ENCODE results near the gene RFESD.

RFESD gene

GRCh38 chr5:95613514-95613913 lies 33.1 kb upstream of the RFESD start:
- no peaks in the 10 kb centered on the region for H3K36me3 ChIP-seq (ENCODE audit: insufficient read depth, low read length)
- H3K9me3 ChIP-seq (ENCODE audit: low read depth, low read length): peaks cover 3% of the 10 kb centered on the region; the same call in 1 of the 2 replicates
- no peak overlapping the region for H3K9ac ChIP-seq (ENCODE audit: insufficient read length)
- H3K4me3 ChIP-seq: no peak overlapping the region
- H3K27ac ChIP-seq: no peak overlapping the region
- no peak for TF ChIP-seq EZH2 (IDR thresholded peaks at IDR 0.05)
- no peak for TF ChIP-seq POLR2AphosphoS5 (IDR thresholded peaks at IDR 0.05; ENCODE audit: borderline replicate concordance, low read depth, low read length)
- TF ChIP-seq FOXP2 (optimal IDR thresholded peaks at IDR 0.05; ENCODE audit: control extremely low read depth, extremely low read length, insufficient read depth): no peak
- DNase-seq (ENCODE audit: low read depth, low spot score): no peak

GRCh38 chr5:95615164-95615467 lies 31.5 kb upstream of the RFESD start:
- H3K4me3 ChIP-seq: no peak overlapping the region

GRCh38 chr5:95617057-95617456 lies 29.5 kb upstream of the RFESD start:
- Histone ChIP-seq H3K9ac (ENCODE audit: insufficient read length) (no peak overlapping the region), H3K9me3 (ENCODE audit: low read depth, low read length) (peaks cover 3% of the 10 kb centered on the region; the same call in 1 of the 2 replicates), H3K36me3 (ENCODE audit: insufficient read depth, low read length) (no peaks in the 10 kb centered on the region), H3K27ac (no peak overlapping the region), H3K4me3 (no peak overlapping the region)
- TF ChIP-seq EZH2 (IDR thresholded peaks at IDR 0.05) (no peak), POLR2AphosphoS5 (IDR thresholded peaks at IDR 0.05; ENCODE audit: borderline replicate concordance, low read depth, low read length) (no peak), FOXP2 (optimal IDR thresholded peaks at IDR 0.05; ENCODE audit: control extremely low read depth, extremely low read length, insufficient read depth) (no peak)
- no peak for DNase-seq (ENCODE audit: low read depth, low spot score)

More at GRCh38 chr5:95615164-95615467, 31.5 kb upstream of the RFESD start:
- no peak overlapping the region for H3K9ac ChIP-seq (ENCODE audit: insufficient read length)
- H3K9me3 ChIP-seq (ENCODE audit: low read depth, low read length): peaks cover 3% of the 10 kb centered on the region; the same call in 1 of the 2 replicates
- TF ChIP-seq EZH2 (IDR thresholded peaks at IDR 0.05): no peak
- TF ChIP-seq FOXP2 (optimal IDR thresholded peaks at IDR 0.05; ENCODE audit: control extremely low read depth, extremely low read length, insufficient read depth): no peak
- TF ChIP-seq POLR2AphosphoS5 (IDR thresholded peaks at IDR 0.05; ENCODE audit: borderline replicate concordance, low read depth, low read length): no peak
- H3K27ac ChIP-seq: no peak overlapping the region
- H3K36me3 ChIP-seq (ENCODE audit: insufficient read depth, low read length): no peaks in the 10 kb centered on the region
- no peak for DNase-seq (ENCODE audit: low read depth, low spot score)

- no peak overlapping the region for H3K4me3 ChIP-seq
- DNase-seq (ENCODE audit: low read depth, low spot score): no peak
- TF ChIP-seq EZH2 (IDR thresholded peaks at IDR 0.05): no peak
- no peak for TF ChIP-seq POLR2AphosphoS5 (IDR thresholded peaks at IDR 0.05; ENCODE audit: borderline replicate concordance, low read depth, low read length)
- no peak for TF ChIP-seq FOXP2 (optimal IDR thresholded peaks at IDR 0.05; ENCODE audit: control extremely low read depth, extremely low read length, insufficient read depth)
Observed at GRCh38 chr5:95619096-95619495, 27.5 kb upstream of the RFESD start.

GRCh38 chr5:95619514-95620029 lies 27.0 kb upstream of the RFESD start:
- H3K36me3 ChIP-seq (ENCODE audit: insufficient read depth, low read length): no peaks in the 10 kb centered on the region
- TF ChIP-seq POLR2AphosphoS5 (IDR thresholded peaks at IDR 0.05; ENCODE audit: borderline replicate concordance, low read depth, low read length): no peak
- no peak for TF ChIP-seq EZH2 (IDR thresholded peaks at IDR 0.05)
- no peak for TF ChIP-seq FOXP2 (optimal IDR thresholded peaks at IDR 0.05; ENCODE audit: control extremely low read depth, extremely low read length, insufficient read depth)
- no peak overlapping the region for H3K27ac ChIP-seq
- H3K9me3 ChIP-seq (ENCODE audit: low read depth, low read length): no peaks in the 10 kb centered on the region
- no peak overlapping the region for H3K4me3 ChIP-seq
- DNase-seq (ENCODE audit: low read depth, low spot score): no peak
- H3K9ac ChIP-seq (ENCODE audit: insufficient read length): no peak overlapping the region

More at GRCh38 chr5:95619096-95619495, 27.5 kb upstream of the RFESD start:
- Histone ChIP-seq H3K9ac (ENCODE audit: insufficient read length) (no peak overlapping the region), H3K9me3 (ENCODE audit: low read depth, low read length) (no peaks in the 10 kb centered on the region; the same call in 1 of the 2 replicates), H3K36me3 (ENCODE audit: insufficient read depth, low read length) (no peaks in the 10 kb centered on the region), H3K27ac (no peak overlapping the region)

- Histone ChIP-seq H3K4me3 (no peak within 1 kb of the TSS), H3K36me3 (ENCODE audit: insufficient read depth, low read length) (no peaks in the 10 kb centered on the region), H3K9me3 (ENCODE audit: low read depth, low read length) (no peaks in the 10 kb centered on the region), H3K27ac (no peak within 1 kb of the TSS), H3K9ac (ENCODE audit: insufficient read length) (no peak within 1 kb of the TSS)
- no peak for TF ChIP-seq FOXP2 (optimal IDR thresholded peaks at IDR 0.05; ENCODE audit: control extremely low read depth, extremely low read length, insufficient read depth)
- no peak for TF ChIP-seq POLR2AphosphoS5 (IDR thresholded peaks at IDR 0.05; ENCODE audit: borderline replicate concordance, low read depth, low read length)
- DNase-seq (ENCODE audit: low read depth, low spot score): no peak
Observed at GRCh38 chr5:95620030-95620869, 26.3 kb upstream of the RFESD start, which contains the start of gene GPR150. GPR150 (plus strand) TSS chr5:95620087; CDS start chr5:95620276, 189 bp downstream.

- H3K36me3 ChIP-seq (ENCODE audit: insufficient read depth, low read length): no peaks in the 10 kb centered on the region
- DNase-seq (ENCODE audit: low read depth, low spot score): no peak
- H3K9me3 ChIP-seq (ENCODE audit: low read depth, low read length): no peaks in the 10 kb centered on the region
- no peak overlapping the region for H3K9ac ChIP-seq (ENCODE audit: insufficient read length)
- TF ChIP-seq FOXP2 (optimal IDR thresholded peaks at IDR 0.05; ENCODE audit: control extremely low read depth, extremely low read length, insufficient read depth) (no peak), POLR2AphosphoS5 (IDR thresholded peaks at IDR 0.05; ENCODE audit: borderline replicate concordance, low read depth, low read length) (no peak), EZH2 (IDR thresholded peaks at IDR 0.05) (no peak)
- H3K4me3 ChIP-seq: no peak overlapping the region
- H3K27ac ChIP-seq: no peak overlapping the region
Observed at GRCh38 chr5:95620870-95621838, 25.4 kb upstream of the RFESD start.

Data from SK-N-MC (cell line).